HG03025 (cell line): Measurements from ENCODE around the gene CD248.
"Not testable (repeated sequence)": the region's sequence is repeated elsewhere in the genome, so short reads cannot be mapped to it uniquely, and the experiment has no call there.

Experiments
- ATAC-seq: cut with Tn5 transposase; IDR thresholded peaks from one replicate; pipeline ENCODE4 v1.9.1; 2021; ENCODE audit warnings: mild to moderate bottlenecking, moderate library complexity; ENCODE audit not compliant: unreplicated experiment, low FRiP score

CD248 gene

DNA sequence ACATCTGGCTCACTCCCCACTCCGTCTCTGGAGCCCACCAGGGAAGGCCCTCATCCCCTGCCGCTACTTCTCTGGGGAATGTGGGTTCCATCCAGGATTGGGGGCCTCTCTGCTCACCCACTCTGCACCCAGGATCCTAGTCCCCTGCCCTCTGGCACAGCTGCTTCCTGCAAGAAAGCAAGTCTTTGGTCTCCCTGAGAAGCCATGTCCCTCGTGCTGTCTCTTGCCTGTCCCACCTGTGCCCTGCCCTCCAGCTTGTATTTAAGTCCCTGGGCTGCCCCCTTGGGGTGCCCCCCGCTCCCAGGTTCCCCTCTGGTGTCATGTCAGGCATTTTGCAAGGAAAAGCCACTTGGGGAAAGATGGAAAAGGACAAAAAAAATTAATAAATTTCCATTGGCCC, 39.8 kb downstream of the CD248 start:
- not testable (repeated sequence) for ATAC-seq

DNA sequence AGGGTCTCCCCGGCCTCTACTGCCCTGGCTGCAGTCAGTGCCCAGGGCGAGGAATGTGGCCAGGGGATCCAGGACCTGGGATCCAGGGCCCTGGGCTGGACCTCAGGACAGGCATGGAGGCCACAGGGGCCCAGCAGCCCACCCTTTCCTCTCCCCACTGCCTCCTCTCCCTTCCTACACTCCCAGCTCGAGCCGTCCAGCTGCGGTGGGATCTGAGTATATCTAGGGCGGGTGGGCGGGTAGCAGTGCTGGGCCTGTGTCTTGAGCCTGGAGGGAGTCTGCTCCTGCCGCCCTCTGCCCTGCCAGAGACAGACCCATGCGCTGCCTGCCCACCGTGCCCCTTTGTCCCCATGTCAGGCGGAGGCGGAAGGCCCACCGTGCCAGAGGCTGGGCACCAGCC, 40.2 kb downstream of the CD248 start:
- ATAC-seq: not testable (repeated sequence)

DNA sequence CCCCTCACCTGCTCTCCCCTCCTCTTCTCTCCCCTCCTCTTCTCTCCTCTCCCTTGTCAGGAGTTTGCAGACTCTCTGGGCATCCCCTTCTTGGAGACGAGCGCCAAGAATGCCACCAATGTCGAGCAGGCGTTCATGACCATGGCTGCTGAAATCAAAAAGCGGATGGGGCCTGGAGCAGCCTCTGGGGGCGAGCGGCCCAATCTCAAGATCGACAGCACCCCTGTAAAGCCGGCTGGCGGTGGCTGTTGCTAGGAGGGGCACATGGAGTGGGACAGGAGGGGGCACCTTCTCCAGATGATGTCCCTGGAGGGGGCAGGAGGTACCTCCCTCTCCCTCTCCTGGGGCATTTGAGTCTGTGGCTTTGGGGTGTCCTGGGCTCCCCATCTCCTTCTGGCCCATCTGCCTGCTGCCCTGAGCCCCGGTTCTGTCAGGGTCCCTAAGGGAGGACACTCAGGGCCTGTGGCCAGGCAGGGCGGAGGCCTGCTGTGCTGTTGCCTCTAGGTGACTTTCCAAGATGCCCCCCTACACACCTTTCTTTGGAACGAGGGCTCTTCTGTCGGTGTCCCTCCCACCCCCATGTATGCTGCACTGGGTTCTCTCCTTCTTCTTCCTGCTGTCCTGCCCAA, 40.7 kb downstream of the CD248 start:
- ATAC-seq: no peak

DNA sequence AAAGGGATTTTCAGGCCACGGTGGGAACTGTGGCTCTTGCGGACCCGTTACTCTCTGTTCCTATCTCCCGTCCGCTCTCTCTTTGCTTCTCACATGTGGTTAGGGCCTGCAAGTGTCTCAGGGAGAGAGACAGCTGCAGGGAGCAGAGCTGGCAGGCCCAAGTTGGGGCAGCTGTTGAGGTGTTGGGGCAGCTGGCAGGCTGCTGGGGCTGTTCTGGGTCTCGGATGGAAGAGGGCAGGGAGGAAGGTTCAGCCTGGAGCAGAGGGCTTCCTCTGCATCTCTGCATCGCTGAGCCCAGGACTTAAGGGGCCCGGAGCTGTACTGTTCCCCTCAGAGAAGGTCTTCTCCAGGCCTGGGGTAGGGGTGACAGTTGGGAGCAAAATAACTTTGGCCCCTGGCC, 41.4 kb downstream of the CD248 start:
- no peak for ATAC-seq

DNA sequence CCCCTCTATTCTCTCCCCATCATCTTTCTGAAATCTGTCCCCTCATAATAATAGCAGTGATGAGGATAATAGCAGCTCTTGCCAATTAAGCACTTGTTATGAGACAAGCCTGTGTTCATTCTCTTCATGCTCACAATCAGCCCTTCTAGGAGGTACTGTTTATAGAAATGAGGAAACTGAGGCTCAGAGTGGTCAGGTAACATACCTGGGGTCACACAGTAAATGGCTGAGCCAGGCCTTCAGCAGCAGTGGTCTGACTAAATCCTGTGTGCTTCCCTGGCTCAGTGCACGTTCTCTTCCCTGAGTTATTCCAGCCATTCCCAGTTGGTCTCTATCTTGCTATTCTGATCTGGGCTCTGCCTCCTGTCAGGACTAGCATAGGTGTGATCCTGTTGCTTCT, 42.6 kb downstream of the CD248 start:
- ATAC-seq: no peak

DNA sequence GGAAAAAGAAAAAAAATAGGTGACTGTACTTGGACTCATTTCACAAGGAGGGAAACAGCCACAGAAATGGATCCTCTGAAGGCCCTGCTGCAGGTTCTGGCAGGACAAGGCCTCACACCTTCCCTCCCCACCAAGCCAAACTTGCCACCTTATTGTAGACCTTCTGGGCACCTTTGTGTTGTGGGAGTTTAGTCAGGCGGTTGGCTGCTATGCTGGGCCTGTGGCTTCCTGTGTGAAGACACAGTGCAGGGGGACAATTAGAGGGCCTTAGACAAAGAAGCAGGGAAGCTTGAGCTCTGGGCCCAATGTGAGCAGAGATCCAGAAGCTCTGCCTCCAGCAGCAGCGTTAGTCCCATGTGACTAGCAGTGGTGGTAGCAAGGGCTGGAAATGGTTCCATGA, 44.2 kb downstream of the CD248 start:
- no peak for ATAC-seq

DNA sequence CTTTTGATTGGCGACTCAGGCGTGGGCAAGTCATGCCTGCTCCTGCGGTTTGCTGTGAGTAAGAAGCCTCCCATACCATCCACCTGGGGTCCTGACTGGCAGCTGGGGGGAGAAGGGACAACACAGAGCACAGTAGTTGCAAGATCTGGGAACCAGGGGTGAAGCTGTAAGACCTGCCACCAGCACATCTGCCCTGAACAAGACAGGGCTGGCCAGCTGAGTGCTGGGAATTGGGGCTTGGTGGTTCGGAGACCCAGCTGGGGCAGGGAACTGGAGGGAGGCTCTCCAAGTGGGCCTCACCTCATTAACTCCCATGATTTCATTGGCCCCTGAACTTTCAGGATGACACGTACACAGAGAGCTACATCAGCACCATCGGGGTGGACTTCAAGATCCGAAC, 45.0 kb downstream of the CD248 start:
- ATAC-seq: no peak

DNA sequence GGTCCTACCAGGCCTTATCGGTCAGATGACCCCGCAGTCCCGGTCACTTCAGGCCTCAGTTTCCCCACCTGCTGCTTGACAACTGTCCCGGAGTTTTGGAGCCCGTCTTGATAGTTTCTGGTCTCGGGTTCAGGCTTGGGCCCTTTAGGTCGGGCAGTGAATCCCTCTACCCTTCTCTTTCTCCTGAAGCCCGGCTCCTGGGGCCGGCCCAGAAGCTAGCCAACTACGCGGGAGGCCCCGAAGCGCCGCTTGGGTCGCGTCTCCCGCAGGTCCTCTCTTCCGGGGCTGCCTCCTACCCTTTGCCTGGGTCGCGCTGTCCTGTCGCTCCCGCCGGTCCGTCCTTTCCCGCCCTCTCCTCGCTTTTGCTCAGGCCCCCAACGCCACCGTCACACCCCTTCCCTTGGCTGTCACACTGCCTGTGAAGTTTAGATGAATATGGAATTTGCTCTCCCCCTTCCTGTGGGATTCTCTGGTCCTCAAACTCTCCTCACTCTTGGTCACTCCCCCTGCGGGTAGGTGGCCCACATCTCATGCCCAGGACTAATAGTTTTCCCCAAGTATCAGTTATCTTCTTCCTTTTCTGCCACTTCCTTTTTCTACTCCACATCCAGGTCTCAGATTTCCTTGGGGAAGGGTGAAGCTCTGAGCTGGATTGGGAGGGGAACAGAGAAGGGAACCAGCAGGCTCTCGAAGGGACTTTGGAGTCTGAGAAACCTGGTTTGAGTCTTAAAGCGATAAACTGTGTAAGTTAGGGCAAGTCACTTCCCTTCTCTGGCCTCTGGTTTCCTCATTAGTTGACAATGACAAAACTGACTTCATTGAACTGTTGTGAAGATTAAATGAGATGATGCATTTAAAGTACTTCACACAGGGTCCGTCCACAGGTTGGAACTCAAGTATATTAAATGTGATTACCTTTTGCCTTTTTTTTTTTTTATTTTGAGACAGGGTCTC, 47.6 kb downstream of the CD248 start:
- no peak for ATAC-seq

DNA sequence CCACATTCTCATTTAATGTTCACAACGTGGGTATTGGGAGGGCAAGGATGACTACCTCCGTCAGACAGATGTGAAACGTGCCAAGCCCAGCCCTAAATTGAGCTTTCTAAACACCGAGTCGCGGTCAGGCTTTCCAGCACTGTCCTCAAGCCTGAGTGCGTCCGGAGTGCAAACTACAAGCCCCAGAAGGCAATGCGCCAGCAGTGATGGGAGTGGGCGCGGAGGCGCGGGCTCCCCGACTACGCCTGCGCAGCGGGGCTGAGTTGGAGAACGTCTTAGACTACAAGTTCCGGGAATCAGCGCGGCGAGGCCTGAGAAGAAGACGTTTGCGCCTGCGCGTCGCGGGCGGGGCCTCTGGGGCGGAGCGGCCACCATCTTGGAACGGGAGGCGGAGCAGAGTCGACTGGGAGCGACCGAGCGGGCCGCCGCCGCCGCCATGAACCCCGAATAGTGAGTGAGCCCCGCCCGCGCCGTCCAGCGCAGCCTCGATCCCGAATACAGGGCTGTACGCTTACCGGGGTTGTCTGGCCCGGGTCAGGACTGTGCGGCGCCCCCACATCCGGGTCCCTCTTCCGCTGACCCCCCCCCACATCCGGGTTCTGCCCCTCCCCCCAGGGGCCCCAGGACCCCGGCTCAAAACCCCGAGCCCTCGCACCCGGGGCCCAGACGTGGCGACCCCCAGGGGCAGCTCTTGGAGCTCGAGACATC, 48.4 kb downstream of the CD248 start, which contains the start of gene RAB1B:
RAB1B (plus strand) TSS at position 396 of the 708 bp plus-strand sequence; CDS start at position 437, 41 bp downstream.
- peak; percentile 65 for ATAC-seq

DNA sequence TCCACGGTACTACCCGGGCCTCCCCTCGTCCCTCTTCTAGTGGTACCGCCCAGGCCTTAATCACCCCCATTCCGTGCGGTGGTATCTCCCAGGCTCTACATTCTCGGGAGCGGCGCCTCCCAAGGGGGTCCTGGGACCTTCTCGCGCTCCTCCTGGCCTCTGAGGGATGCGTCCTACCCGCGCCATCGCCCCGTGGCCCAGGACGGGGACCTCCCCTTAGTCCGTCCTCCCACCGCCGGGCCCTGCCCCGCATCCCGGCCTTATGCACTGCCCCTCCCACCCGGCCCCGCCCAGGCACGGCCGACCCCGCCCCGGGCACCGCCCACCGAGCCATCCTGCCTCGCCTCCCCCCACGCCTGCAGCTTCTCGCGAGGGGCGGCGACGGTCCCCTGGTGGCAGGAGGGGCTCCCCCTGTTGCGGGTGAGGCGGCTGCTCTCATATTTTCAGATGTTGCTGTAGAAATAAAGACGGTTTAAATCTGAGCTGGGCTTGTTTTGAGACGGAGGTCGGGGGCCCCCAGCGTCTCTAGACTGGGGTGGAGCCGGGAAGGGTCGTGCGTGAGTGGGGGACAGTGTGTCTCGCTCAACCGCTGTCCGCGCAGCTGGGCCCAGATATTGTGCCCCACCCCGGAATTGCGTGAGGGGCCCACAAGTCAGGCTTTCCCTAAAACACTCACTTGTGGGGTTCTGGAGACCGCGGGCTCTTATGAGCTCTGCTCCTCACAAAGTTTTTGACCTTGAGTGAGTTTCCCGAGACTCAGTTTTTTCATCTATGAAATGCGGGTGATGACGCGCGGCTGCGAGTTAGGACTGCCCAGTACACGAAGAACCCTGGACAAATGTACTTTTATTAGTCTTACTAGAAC, 49.2 kb downstream of the CD248 start:
- peak; percentile 35 for ATAC-seq

DNA sequence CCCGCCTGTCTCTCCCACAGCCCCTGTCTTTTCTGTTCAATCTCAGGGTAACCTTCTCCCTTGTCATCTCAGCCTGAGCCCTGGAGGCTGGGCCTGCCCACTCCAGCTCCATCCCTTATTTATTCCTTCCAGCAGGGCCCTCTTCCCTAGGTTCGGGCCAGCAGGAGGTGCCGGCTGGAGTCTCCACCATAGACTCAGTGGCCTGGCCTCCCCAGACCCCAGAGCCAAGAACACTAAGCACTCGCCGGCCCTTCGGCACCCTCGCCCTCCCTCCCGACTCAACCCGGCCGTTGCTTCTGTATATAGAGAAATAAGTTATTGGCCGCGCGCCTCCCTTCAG, 49.8 kb downstream of the CD248 start:
- no peak for ATAC-seq

DNA sequence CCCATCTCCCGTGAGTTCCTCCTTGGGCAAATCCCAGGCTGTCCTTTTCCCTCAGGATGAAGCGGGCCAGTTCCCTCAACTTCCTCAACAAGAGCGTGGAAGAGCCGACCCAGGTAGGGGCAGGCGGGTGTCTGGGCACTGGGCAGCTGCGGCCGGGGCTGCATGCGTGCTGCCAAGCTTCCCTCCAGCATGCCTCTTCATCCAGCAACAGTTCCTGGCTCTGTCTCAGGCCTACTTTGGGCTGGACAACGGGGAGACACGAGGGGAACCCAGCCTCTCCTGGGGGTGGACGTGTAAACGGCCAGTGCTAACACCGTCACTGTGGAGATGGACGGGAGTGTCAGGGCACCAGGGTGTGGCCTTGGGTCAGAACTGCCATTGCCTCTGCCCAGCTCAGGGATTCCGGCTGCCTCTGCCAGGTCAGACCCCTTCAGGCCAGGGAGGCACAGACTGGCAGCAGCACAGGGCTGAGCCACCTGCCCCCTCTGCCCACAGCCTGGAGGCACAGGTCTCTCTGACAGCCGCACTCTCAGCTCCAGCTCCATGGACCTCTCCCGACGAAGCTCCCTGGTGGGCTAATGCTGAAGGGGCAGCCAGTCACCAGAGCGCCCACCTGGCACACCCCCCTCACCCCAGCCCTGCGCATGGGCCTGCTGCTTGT, 50.3 kb downstream of the CD248 start:
- ATAC-seq: no peak

DNA sequence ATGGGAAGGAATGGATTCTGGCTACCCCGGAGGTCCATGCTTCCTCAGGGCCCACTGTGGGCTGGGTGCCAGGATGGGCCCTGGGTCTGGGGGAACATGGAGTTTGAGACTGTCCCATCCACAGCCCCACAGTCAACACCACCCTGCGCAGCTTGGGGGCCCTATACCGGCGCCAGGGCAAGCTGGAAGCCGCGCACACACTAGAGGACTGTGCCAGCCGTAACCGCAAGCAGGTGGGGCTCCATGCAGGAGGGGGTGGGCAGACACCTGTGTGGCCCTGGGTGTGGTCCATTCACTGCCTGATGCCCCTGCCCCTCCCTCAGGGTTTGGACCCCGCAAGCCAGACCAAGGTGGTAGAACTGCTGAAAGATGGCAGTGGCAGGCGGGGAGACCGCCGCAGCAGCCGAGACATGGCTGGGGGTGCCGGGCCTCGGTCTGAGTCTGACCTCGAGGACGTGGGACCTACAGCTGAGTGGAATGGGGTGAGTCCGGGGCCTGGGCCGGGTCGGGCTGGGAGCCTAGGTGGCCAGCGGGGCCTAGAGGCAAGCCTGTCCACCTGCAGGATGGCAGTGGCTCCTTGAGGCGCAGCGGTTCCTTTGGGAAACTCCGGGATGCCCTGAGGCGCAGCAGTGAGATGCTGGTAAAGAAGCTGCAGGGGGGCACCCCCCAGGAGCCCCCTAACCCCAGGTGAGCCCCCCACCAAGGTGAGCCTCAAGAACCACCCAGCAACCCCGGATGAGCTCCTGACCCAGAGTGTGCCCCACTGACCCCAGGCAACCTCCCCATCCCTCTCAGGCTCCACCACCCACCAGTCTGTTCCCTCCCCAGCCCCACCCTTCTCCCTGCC, 51.1 kb downstream of the CD248 start:
- no peak for ATAC-seq

DNA sequence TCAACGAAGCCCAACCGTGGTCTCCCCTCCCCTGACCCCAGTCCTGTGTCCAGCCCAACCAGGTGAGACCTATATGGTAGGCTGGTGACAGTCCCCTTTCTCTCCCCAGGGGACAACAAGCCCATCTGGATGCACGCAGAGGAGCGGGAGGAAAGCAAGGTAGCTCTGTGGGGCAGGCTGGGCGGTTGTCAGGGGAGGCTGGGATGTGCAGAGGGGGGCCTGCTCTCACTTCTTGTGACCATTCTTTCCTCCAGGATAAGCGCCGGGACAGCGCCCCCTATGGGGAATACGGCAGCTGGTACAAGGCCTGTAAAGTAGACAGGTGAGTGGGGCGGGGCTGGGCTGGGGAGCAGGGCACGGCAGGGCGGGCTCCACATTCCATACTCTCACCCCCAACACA, 51.9 kb downstream of the CD248 start:
- no peak for ATAC-seq
